Panc1 (cell line): ENCODE measurements around the gene GMDS. TPM values are rescaled to one million over a fixed set of nuclear protein-coding genes. Genes with fewer than 3 reads are reported as not detected.
A peak's percentile ranks its signal among the peaks of the same experiment; 100 is the strongest.

ENCODE experiments used
- ATAC-seq: fragments of 200-7000 bp; cut with Tn5 transposase; 2 replicates; pipeline ENCODE4 v1.9.1; 2020; ENCODE audit warnings: mild to moderate bottlenecking, moderate library complexity
- BruUV-seq: library from RNA; stranded (reverse); fragments of 400-500 nt; replicated peaks from 2 replicates; lab custom pipeline; 2021; lab: Mats Ljungman, UMichigan
- CTCF ChIA-PET: fragments of 300-600 bp; sonication (Branson Sonifier 250); formaldehyde crosslinking; loops from one replicate; lab custom pipeline; 2022; ENCODE audit warnings: antibody characterized with exemption; lab: Charles Lee
- POLR2A ChIA-PET: fragments of 300-600 bp; sonication (Branson Sonifier 250); formaldehyde crosslinking; loops from one replicate; lab custom pipeline; 2022; ENCODE audit warnings: antibody characterized with exemption; lab: Charles Lee
- DNase-seq: peaks from one replicate; pipeline ENCODE4 v3.0.0-alpha.2; 2010; ENCODE audit warnings: low read depth, low spot score
- H3K27ac ChIP-seq: 2 replicates; pipeline ENCODE4 v1.5.1; 2011; ENCODE audit warnings: mild to moderate bottlenecking, low read length, inconsistent platforms
- H3K27me3 ChIP-seq: fragments of 200-500 bp; sonication (Bioruptor generic); 2 replicates; pipeline ENCODE4 v1.6.0; 2014; ENCODE audit warnings: low read length, inconsistent platforms; ENCODE audit not compliant: control insufficient read depth, insufficient read depth
- H3K36me3 ChIP-seq: fragments of 200-500 bp; sonication (Bioruptor generic); 2 replicates; pipeline ENCODE4 v1.5.1; 2014; ENCODE audit warnings: inconsistent platforms, mild to moderate bottlenecking, low read length, moderate library complexity; ENCODE audit not compliant: control insufficient read depth, insufficient read depth
- H3K4me1 ChIP-seq: 2 replicates; pipeline ENCODE4 v1.5.1; 2011; ENCODE audit warnings: inconsistent platforms, mild to moderate bottlenecking, low read length, moderate library complexity; ENCODE audit not compliant: control insufficient read depth, insufficient read depth
- H3K4me3 ChIP-seq, 2 experiments: 2 replicates each; pipeline ENCODE4 v1.5.1; 2011 to 2012; ENCODE audit warnings: low read depth in 2 of 2, low read length in 2 of 2, mild to moderate bottlenecking in 2 of 2, inconsistent platforms in 1 of 2, moderate library complexity in 1 of 2
- H3K9me3 ChIP-seq: fragments of 200-500 bp; sonication (Bioruptor generic); 2 replicates; pipeline ENCODE4 v1.5.1; 2014; ENCODE audit warnings: low read depth, mild to moderate bottlenecking, inconsistent platforms, low read length, moderate library complexity; ENCODE audit not compliant: control insufficient read depth, insufficient read depth
- POLR2AphosphoS5 ChIP-seq: IDR thresholded peaks from 2 replicates; pipeline ENCODE4 v1.6.1; 2012; ENCODE audit warnings: mild to moderate bottlenecking, low read depth, low read length, moderate library complexity
- SIN3A ChIP-seq: IDR thresholded peaks from 2 replicates; pipeline ENCODE4 v1.6.1; 2012; ENCODE audit warnings: low read depth, mild to moderate bottlenecking, low read length, moderate library complexity, borderline replicate concordance; ENCODE audit not compliant: insufficient read depth
- TCF7L2 ChIP-seq: IDR thresholded peaks from 2 replicates; pipeline ENCODE4 v1.6.1; 2011; ENCODE audit warnings: mild to moderate bottlenecking, low read depth, low read length, inconsistent platforms
- in situ Hi-C: cut with HindIII; loops from 2 replicates; pipeline ENCODE4 v1.10.0; 2016; ENCODE audit warnings: low sequenced_read_pairs, low pct_unique_long_range_greater_than_20kb
- intact Hi-C: fragments of 100-400 bp; cut with micrococcal nuclease; formaldehyde crosslinking; loops from one replicate; pipeline ENCODE4 v1.10.0; 2022; ENCODE audit not compliant: unreplicated experiment
- total RNA-seq: library from RNA; stranded (reverse); gene quantifications from one replicate; pipeline ENCODE4 v1.2.1, GENCODE V29; 2021; ENCODE audit not compliant: unreplicated experiment
- TF ChIP-seq, protein P1 (sequence below): fragments of 450-650 bp; IDR thresholded peaks from 2 replicates; pipeline ENCODE4 v1.5.1; 2017; ENCODE audit warnings: mild to moderate bottlenecking
- TF ChIP-seq, protein P2 (sequence below), 2 experiments: IDR thresholded peaks; 2 replicates each; pipeline ENCODE4 v1.6.1; 2011 to 2012; ENCODE audit warnings: low read depth in 2 of 2, control low read depth in 1 of 2, low read length in 1 of 2, mild to moderate bottlenecking in 1 of 2, moderate library complexity in 1 of 2; ENCODE audit not compliant: insufficient read depth in 1 of 2

The GMDS gene
- total RNA-seq, 1 experiment from 2014 or later = 9.8 TPM

DNA sequence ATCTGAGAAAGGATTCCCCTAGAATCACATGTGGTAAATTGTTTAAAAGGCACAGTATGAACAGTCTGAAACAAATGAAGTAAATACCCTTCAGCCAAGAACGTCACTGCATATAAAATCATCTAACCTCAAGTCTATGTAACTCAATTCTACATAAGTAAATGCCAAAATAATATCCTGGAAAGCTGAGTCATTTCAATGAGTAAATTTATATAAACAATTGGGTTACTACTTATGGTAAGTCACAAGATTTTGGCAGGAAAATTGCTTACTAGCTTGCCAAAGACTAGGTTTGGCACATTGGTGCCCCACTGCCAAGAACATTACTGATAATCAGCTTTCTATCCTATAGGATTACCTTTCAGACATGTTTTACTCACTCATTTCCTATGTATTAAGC is 8.4 kb downstream of the GMDS start:
- no peaks in the 10 kb centered on the region for H3K27me3 ChIP-seq

DNA sequence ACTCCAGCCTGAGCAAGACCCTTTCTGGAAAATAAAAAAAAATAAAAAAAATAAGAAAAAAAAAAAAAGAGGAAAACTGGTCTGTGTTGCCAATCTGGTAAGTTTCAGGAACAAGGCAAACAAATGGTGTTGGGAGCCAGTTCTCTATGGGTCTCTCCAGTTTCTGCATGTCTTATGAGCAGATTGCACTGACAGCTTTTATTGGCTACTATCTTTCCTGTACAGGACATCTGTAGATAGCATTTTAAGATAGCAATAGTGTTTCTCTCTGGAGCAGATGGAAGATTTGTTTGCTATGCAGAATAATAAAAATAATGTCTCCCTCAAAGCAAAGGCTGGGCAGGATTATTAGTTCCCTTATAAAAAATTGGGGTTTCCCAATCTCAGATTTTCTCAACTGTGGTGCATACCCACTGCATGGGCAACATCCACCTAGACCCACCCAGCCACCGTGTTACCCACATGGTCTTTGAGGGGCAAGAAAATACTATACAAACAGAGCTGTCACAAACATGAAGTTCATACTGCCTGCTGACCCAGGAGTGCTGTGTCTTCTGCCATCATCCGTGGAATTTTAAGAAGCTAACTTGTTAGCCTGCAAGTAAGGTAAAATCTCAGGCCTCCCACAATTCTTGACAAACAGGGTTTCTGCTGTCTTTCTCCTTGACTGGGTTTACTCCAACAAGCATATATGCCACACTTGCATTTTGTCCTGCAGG is 9.5 kb downstream of the GMDS start:
- Histone ChIP-seq H3K9me3 (no peaks in the 10 kb centered on the region), H3K4me3 (no peak overlapping the region), H3K27me3 (no peaks in the 10 kb centered on the region), H3K4me1 (no peaks in the 10 kb centered on the region), H3K36me3 (no peaks in the 10 kb centered on the region), H3K27ac (no peak overlapping the region)
- ChIA-PET POLR2A (no interaction called here), CTCF (interaction anchor here (1.2 kb wide), 1 partner anchor 27 kb away, joined by 3 read pairs; no protein-coding TSS in a partner anchor)
- TF ChIP-seq POLR2AphosphoS5 (no peak), TCF7L2 (no peak), SIN3A (no peak)
- TF ChIP-seq, protein P1, sequence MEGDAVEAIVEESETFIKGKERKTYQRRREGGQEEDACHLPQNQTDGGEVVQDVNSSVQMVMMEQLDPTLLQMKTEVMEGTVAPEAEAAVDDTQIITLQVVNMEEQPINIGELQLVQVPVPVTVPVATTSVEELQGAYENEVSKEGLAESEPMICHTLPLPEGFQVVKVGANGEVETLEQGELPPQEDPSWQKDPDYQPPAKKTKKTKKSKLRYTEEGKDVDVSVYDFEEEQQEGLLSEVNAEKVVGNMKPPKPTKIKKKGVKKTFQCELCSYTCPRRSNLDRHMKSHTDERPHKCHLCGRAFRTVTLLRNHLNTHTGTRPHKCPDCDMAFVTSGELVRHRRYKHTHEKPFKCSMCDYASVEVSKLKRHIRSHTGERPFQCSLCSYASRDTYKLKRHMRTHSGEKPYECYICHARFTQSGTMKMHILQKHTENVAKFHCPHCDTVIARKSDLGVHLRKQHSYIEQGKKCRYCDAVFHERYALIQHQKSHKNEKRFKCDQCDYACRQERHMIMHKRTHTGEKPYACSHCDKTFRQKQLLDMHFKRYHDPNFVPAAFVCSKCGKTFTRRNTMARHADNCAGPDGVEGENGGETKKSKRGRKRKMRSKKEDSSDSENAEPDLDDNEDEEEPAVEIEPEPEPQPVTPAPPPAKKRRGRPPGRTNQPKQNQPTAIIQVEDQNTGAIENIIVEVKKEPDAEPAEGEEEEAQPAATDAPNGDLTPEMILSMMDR = no peak
- TF ChIP-seq, protein P2, sequence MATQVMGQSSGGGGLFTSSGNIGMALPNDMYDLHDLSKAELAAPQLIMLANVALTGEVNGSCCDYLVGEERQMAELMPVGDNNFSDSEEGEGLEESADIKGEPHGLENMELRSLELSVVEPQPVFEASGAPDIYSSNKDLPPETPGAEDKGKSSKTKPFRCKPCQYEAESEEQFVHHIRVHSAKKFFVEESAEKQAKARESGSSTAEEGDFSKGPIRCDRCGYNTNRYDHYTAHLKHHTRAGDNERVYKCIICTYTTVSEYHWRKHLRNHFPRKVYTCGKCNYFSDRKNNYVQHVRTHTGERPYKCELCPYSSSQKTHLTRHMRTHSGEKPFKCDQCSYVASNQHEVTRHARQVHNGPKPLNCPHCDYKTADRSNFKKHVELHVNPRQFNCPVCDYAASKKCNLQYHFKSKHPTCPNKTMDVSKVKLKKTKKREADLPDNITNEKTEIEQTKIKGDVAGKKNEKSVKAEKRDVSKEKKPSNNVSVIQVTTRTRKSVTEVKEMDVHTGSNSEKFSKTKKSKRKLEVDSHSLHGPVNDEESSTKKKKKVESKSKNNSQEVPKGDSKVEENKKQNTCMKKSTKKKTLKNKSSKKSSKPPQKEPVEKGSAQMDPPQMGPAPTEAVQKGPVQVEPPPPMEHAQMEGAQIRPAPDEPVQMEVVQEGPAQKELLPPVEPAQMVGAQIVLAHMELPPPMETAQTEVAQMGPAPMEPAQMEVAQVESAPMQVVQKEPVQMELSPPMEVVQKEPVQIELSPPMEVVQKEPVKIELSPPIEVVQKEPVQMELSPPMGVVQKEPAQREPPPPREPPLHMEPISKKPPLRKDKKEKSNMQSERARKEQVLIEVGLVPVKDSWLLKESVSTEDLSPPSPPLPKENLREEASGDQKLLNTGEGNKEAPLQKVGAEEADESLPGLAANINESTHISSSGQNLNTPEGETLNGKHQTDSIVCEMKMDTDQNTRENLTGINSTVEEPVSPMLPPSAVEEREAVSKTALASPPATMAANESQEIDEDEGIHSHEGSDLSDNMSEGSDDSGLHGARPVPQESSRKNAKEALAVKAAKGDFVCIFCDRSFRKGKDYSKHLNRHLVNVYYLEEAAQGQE (IDR thresholded peaks at IDR 0.05; ENCODE audit: insufficient read depth in 1 of 2, low read depth in 2 of 2, low read length in 1 of 2) = no peak
- no peak for DNase-seq
- intact Hi-C loops (no loop called here), in situ Hi-C loops (no loop called here)
- no peak for ATAC-seq
- BruUV-seq = no TSS peak

More for the DNA sequence above, 8.4 kb downstream of the GMDS start:
- no peaks in the 10 kb centered on the region for H3K9me3 ChIP-seq
- ATAC-seq (no peak), DNase-seq (peak; percentile 51)
- no peak overlapping the region for H3K4me3 ChIP-seq
- BruUV-seq = no TSS peak
- ChIA-PET POLR2A (no interaction called here), CTCF (interaction anchor here (1.2 kb wide), 1 partner anchor 28 kb away, joined by 3 read pairs; no protein-coding TSS in a partner anchor)
- no peaks in the 10 kb centered on the region for H3K36me3 ChIP-seq
- in situ Hi-C loops = no loop called here
- no peaks in the 10 kb centered on the region for H3K4me1 ChIP-seq
- intact Hi-C loops = no loop called here
- H3K27ac ChIP-seq = no peak overlapping the region
- TF ChIP-seq, protein P2 (IDR thresholded peaks at IDR 0.05; ENCODE audit: insufficient read depth in 1 of 2, low read depth in 2 of 2, low read length in 1 of 2) = no peak
- TF ChIP-seq SIN3A (no peak), TCF7L2 (no peak), POLR2AphosphoS5 (no peak)
- TF ChIP-seq, protein P1 = no peak
